ENCODE measurements around the gene MTERF2.
A peak's percentile ranks its signal among the peaks of the same experiment; 100 is the strongest.

Gene MTERF2

GRCh38 chr12:106985479-106985878 is 1.5 kb downstream of the MTERF2 start:
- H3K27ac ChIP-seq: peak overlapping the region; percentile 68
- no peaks in the 10 kb centered on the region for H3K9me3 ChIP-seq
- H3K4me3 ChIP-seq (ENCODE audit: low read depth in 1 of 2, low read length in 1 of 2): no peak overlapping the region
- no peaks in the 10 kb centered on the region for H3K36me3 ChIP-seq
- no peaks in the 10 kb centered on the region for H3K27me3 ChIP-seq
- TF ChIP-seq CTCF (IDR thresholded peaks at IDR 0.05): no peak
- peaks cover 9 to 14% of the 10 kb centered on the region in 2 experiments for H3K4me1 ChIP-seq (ENCODE audit: control insufficient read depth in 1 of 2, insufficient read depth in 1 of 2, low read depth in 1 of 2, low read length in 1 of 2)

DNA sequence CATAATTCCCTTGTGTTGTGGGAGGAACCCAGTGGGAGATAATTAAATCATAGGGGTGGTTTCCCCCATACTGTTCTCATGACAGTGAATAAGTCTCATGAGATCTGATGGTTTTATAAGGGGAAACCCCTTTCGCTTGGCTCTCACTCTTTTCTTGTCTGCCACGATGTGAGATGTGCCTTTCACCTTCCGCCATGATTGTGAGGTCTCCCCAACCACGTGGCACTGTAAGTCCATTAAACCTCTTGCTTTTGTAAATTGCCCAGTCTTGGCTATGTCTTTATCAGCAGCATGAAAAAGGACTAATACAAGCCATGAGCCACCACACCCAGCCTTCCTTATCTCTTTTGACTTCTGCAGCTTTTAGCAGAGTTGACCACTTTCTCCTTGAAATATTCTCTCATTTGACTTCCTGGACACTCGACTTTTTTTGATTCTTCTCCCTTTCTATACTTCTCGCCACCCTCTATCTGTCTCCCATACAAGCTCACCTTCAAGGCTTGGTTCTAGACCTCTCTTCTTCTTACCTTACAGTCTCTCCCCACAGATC is 2.3 kb downstream of the MTERF2 start:
- no peak overlapping the region for H3K4me3 ChIP-seq (ENCODE audit: low read depth in 1 of 2, low read length in 1 of 2)
- no peaks in the 10 kb centered on the region for H3K9me3 ChIP-seq
- H3K4me1 ChIP-seq (ENCODE audit: control insufficient read depth in 1 of 2, insufficient read depth in 1 of 2, low read depth in 1 of 2, low read length in 1 of 2): peaks cover 9 to 14% of the 10 kb centered on the region in 2 experiments
- TF ChIP-seq CTCF (IDR thresholded peaks at IDR 0.05): no peak
- H3K36me3 ChIP-seq: no peaks in the 10 kb centered on the region
- H3K27me3 ChIP-seq: no peaks in the 10 kb centered on the region
- H3K27ac ChIP-seq: no peak overlapping the region

- peaks cover 9 to 10% of the 10 kb centered on the region in 2 experiments for H3K4me1 ChIP-seq (ENCODE audit: control insufficient read depth in 1 of 2, insufficient read depth in 1 of 2, low read depth in 1 of 2, low read length in 1 of 2)
- H3K4me3 ChIP-seq (ENCODE audit: low read depth in 1 of 2, low read length in 1 of 2): no peak overlapping the region
- H3K9me3 ChIP-seq: no peaks in the 10 kb centered on the region
- no peak overlapping the region for H3K27ac ChIP-seq
- no peaks in the 10 kb centered on the region for H3K36me3 ChIP-seq
- no peak for TF ChIP-seq CTCF (IDR thresholded peaks at IDR 0.05)
- no peaks in the 10 kb centered on the region for H3K27me3 ChIP-seq
Measured at GRCh38 chr12:106982229-106982628, 4.7 kb downstream of the MTERF2 start.

GRCh38 chr12:106981788-106982187 is 5.2 kb downstream of the MTERF2 start:
- no peak overlapping the region for H3K4me3 ChIP-seq (ENCODE audit: low read depth in 1 of 2, low read length in 1 of 2)
- no peaks in the 10 kb centered on the region for H3K27me3 ChIP-seq
- no peaks in the 10 kb centered on the region for H3K9me3 ChIP-seq
- H3K4me1 ChIP-seq (ENCODE audit: control insufficient read depth in 1 of 2, insufficient read depth in 1 of 2, low read depth in 1 of 2, low read length in 1 of 2): peaks cover 8 to 9% of the 10 kb centered on the region in 2 experiments
- no peaks in the 10 kb centered on the region for H3K36me3 ChIP-seq
- no peak overlapping the region for H3K27ac ChIP-seq
- no peak for TF ChIP-seq CTCF (IDR thresholded peaks at IDR 0.05)

DNA sequence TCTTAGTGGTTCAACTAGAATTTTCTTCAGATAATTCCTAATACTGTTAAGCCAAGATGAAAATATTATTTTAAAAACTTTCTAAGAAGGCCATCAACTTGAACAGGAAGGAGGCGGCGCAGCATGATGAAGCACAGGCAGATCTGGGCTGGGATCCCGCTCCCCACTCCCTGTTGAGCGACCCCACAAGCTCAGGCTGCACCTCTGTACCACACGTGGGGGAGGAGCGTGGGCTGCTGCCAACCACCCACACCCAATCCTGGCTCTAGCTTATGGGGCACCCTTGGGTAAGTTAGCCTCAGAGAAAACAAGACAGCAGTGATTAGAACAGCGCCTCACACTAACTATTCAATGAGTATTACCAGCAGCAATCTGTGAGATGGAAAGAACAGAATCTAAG is 6.0 kb downstream of the MTERF2 start:
- Histone ChIP-seq H3K36me3 (no peaks in the 10 kb centered on the region), H3K4me3 (ENCODE audit: low read depth in 1 of 2, low read length in 1 of 2) (no peak overlapping the region), H3K4me1 (ENCODE audit: control insufficient read depth in 1 of 2, insufficient read depth in 1 of 2, low read depth in 1 of 2, low read length in 1 of 2) (peaks cover 1 to 2% of the 10 kb centered on the region in 2 experiments), H3K27ac (no peak overlapping the region), H3K27me3 (no peaks in the 10 kb centered on the region), H3K9me3 (no peaks in the 10 kb centered on the region)
- no peak for TF ChIP-seq CTCF (IDR thresholded peaks at IDR 0.05)
